ENCODE data around the gene LOC101059915.

Gene LOC101059915

GRCh38 chrX:71652405-71652804, 14.9 kb upstream of the LOC101059915 start:
- H2AFZ ChIP-seq (ENCODE audit: control insufficient read depth, low read length) = no peak overlapping the region
- dilution Hi-C loops (cut with MboI; ENCODE audit: extremely low pct_ligation_motif_present, low sequenced_read_pairs) = no loop called here

GRCh38 chrX:71653344-71653743, 14.0 kb upstream of the LOC101059915 start:
- Histone ChIP-seq H3K79me2 (ENCODE audit: control insufficient read depth, insufficient read depth, low read length) (no peaks in the 10 kb centered on the region), H3K9ac (ENCODE audit: control insufficient read depth, extremely low read depth, insufficient read depth, low read length) (no peak overlapping the region), H3K27me3 (ENCODE audit: control insufficient read depth, extremely low read depth, insufficient read depth, low read length) (no peaks in the 10 kb centered on the region), H3K36me3 (ENCODE audit: control insufficient read depth in 2 of 2, extremely low read depth in 1 of 2, insufficient read depth in 2 of 2, low read length in 2 of 2) (no peaks in the 10 kb centered on the region), H3K4me3 (ENCODE audit: control insufficient read depth in 2 of 3, extremely low read depth in 1 of 3, insufficient read depth in 2 of 3, low read depth in 1 of 3, low read length in 3 of 3) (no peak overlapping the region), H4K20me1 (ENCODE audit: control insufficient read depth, extremely low read depth, insufficient read depth, low read length) (no peaks in the 10 kb centered on the region), H3K27ac (ENCODE audit: control insufficient read depth, insufficient read depth, low read length) (no peak overlapping the region), H2AFZ (ENCODE audit: control insufficient read depth, low read length) (no peak overlapping the region), H3K9me3 (ENCODE audit: control insufficient read depth, low read depth, low read length) (no peaks in the 10 kb centered on the region), H3K4me1 (ENCODE audit: control insufficient read depth, extremely low read depth, insufficient read depth, low read length) (no peaks in the 10 kb centered on the region), H3K4me2 (ENCODE audit: control insufficient read depth, extremely low read depth, insufficient read depth, low read depth, low read length) (no peak overlapping the region), H3K9me1 (ENCODE audit: control insufficient read depth, extremely low read depth, insufficient read depth, low read length) (no peaks in the 10 kb centered on the region)
- dilution Hi-C loops (cut with MboI; ENCODE audit: extremely low pct_ligation_motif_present, low sequenced_read_pairs) = no loop called here
- FAIRE-seq (no peak), DNase-seq (ENCODE audit: low read depth, low spot score) (no peak)
- no peak for TF ChIP-seq EZH2 (IDR thresholded peaks at IDR 0.05; ENCODE audit: low read length)
- TF ChIP-seq CTCF (optimal IDR thresholded peaks at IDR 0.05 in 1 of 3, IDR thresholded peaks at IDR 0.05 in 1 of 3, conservative IDR thresholded peaks at IDR 0.05 in 1 of 3; ENCODE audit: extremely low read depth in 1 of 3, insufficient read depth in 2 of 3, low read length in 3 of 3) = no peak

More at GRCh38 chrX:71652405-71652804, 14.9 kb upstream of the LOC101059915 start:
- TF ChIP-seq EZH2 (IDR thresholded peaks at IDR 0.05; ENCODE audit: low read length) (no peak), CTCF (optimal IDR thresholded peaks at IDR 0.05 in 1 of 3, IDR thresholded peaks at IDR 0.05 in 1 of 3, conservative IDR thresholded peaks at IDR 0.05 in 1 of 3; ENCODE audit: extremely low read depth in 1 of 3, insufficient read depth in 2 of 3, low read length in 3 of 3) (peak; percentile 55 to 63 (median 62))
- DNase-seq (ENCODE audit: low read depth, low spot score) (no peak), FAIRE-seq (peak; percentile 61)
- no peaks in the 10 kb centered on the region for H3K79me2 ChIP-seq (ENCODE audit: control insufficient read depth, insufficient read depth, low read length)
- H3K9me3 ChIP-seq (ENCODE audit: control insufficient read depth, low read depth, low read length) = no peaks in the 10 kb centered on the region
- H3K27me3 ChIP-seq (ENCODE audit: control insufficient read depth, extremely low read depth, insufficient read depth, low read length) = no peaks in the 10 kb centered on the region
- H4K20me1 ChIP-seq (ENCODE audit: control insufficient read depth, extremely low read depth, insufficient read depth, low read length) = no peaks in the 10 kb centered on the region
- H3K9me1 ChIP-seq (ENCODE audit: control insufficient read depth, extremely low read depth, insufficient read depth, low read length) = no peaks in the 10 kb centered on the region
- H3K4me3 ChIP-seq (ENCODE audit: control insufficient read depth in 2 of 3, extremely low read depth in 1 of 3, insufficient read depth in 2 of 3, low read depth in 1 of 3, low read length in 3 of 3) = no peak overlapping the region
- H3K4me2 ChIP-seq (ENCODE audit: control insufficient read depth, extremely low read depth, insufficient read depth, low read depth, low read length) = no peak overlapping the region
- H3K4me1 ChIP-seq (ENCODE audit: control insufficient read depth, extremely low read depth, insufficient read depth, low read length) = no peaks in the 10 kb centered on the region
- H3K27ac ChIP-seq (ENCODE audit: control insufficient read depth, insufficient read depth, low read length) = no peak overlapping the region
- no peak overlapping the region for H3K9ac ChIP-seq (ENCODE audit: control insufficient read depth, extremely low read depth, insufficient read depth, low read length)
- H3K36me3 ChIP-seq (ENCODE audit: control insufficient read depth in 2 of 2, extremely low read depth in 1 of 2, insufficient read depth in 2 of 2, low read length in 2 of 2) = no peaks in the 10 kb centered on the region
